ENCODE results near the gene CIB4.

Gene CIB4

DNA sequence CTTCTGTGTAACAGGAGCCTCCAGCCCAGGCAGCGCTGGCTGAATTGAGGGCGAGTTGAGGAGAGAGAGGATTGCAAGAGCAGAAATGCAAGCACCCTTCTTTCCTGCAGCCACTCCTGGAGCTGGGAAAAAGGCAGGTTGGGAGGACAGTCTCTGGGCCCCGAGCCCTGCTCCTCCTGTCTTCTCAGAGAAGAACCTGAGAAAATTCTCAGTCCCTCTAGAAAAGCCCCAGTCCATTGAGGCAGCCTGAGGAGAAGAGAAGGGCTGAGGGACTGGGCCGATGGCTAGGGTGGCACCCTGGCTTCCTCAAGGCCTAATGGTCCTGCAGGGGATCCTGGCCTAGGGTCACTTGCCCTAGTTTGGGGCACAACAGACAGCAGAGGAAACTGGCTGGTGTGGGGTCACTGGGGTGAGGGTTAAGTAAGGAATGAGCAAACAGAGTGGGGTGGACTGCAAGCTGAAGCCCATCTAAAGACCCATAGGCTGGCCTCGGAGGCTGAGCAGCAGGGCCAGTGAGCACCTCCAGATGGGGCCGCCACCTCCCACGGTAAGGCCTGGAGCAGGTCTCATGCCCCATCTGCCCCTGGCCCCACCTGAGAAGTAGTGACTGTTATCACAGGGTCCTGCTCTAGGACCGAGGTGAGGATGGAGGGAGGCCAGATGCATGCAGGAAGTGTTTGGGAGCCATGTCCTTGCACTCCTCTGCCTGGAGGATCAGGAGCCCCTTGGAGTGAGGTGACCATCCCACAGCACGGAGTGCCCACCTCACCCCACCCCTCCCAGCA is 12.4 kb downstream of the CIB4 start:
- no peaks in the 10 kb centered on the region for H3K36me3 Mint-ChIP-seq (ENCODE audit: low read depth)

GRCh38 chr2:26627350-26628105 is 13.6 kb downstream of the CIB4 start:
- no peak overlapping the region for H3K4me3 Mint-ChIP-seq
- H3K36me3 Mint-ChIP-seq (ENCODE audit: low read depth): no peaks in the 10 kb centered on the region
- H3K9me3 Mint-ChIP-seq: no peaks in the 10 kb centered on the region
- H3K4me1 Mint-ChIP-seq: no peaks in the 10 kb centered on the region
- no peak overlapping the region for H3K27ac Mint-ChIP-seq
- ATAC-seq (no peak), DNase-seq (no peak)
- no peaks in the 10 kb centered on the region for H3K27me3 Mint-ChIP-seq

More for the DNA sequence above, 12.4 kb downstream of the CIB4 start:
- no peak for ATAC-seq
- no peak overlapping the region for H3K27ac Mint-ChIP-seq
- H3K27me3 Mint-ChIP-seq: no peaks in the 10 kb centered on the region
- no peak overlapping the region for H3K4me3 Mint-ChIP-seq
- no peak for DNase-seq
- H3K9me3 Mint-ChIP-seq: no peaks in the 10 kb centered on the region
- no peaks in the 10 kb centered on the region for H3K4me1 Mint-ChIP-seq

GRCh38 chr2:26626606-26627005 is 14.6 kb downstream of the CIB4 start:
- H3K36me3 Mint-ChIP-seq (ENCODE audit: low read depth): no peaks in the 10 kb centered on the region
- no peak overlapping the region for H3K27ac Mint-ChIP-seq
- ATAC-seq (no peak), DNase-seq (no peak)
- no peaks in the 10 kb centered on the region for H3K4me1 Mint-ChIP-seq
- H3K9me3 Mint-ChIP-seq: no peaks in the 10 kb centered on the region
- H3K27me3 Mint-ChIP-seq: no peaks in the 10 kb centered on the region
- H3K4me3 Mint-ChIP-seq: no peak overlapping the region

- H3K4me1 Mint-ChIP-seq: peaks cover 4% of the 10 kb centered on the region
- DNase-seq (no peak), ATAC-seq (no peak)
- H3K9me3 Mint-ChIP-seq: no peaks in the 10 kb centered on the region
- H3K27me3 Mint-ChIP-seq: peaks cover 7% of the 10 kb centered on the region
- no peaks in the 10 kb centered on the region for H3K36me3 Mint-ChIP-seq (ENCODE audit: low read depth)
- H3K27ac Mint-ChIP-seq: no peak overlapping the region
- no peak overlapping the region for H3K4me3 Mint-ChIP-seq
Observed at GRCh38 chr2:26623541-26624495, 17.3 kb downstream of the CIB4 start.

DNA sequence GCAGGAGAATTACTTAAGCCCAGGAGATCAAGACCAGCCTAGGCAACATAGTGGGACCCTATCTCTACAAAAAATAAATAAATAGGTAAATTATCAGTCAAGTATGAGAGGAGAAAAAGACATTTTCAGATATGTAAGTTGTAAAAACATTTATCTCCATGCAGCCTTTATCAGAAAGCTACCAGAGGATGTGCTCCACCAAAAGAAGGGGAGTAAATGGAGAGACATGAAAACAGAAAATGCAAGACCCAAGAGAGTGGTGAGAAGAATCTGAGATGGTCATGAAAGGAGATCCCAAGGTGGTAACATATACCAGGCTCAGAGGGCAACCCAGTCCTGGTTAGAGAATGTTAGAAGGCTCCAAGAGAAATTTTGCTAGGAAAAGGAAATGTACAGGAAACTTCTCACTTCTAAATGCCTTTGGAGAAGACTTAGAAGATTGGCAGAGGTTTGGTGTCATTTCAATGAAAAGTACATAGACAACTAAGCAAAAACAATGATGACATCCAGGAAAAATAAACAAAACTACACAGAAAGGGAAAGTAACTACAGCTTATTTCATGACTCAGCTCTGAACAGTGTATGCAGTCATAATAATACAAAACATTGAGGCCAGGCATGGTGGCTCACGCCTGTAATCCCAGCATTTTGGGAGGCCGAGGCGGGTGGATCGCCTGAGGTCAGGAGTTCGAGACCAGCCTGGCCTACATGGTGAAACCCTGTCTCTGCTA is 19.5 kb downstream of the CIB4 start:
- DNase-seq (no peak), ATAC-seq (no peak)
- H3K4me3 Mint-ChIP-seq: no peak overlapping the region
- H3K9me3 Mint-ChIP-seq: no peaks in the 10 kb centered on the region
- H3K27ac Mint-ChIP-seq: no peak overlapping the region
- peaks cover 8% of the 10 kb centered on the region for H3K27me3 Mint-ChIP-seq
- peaks cover 4% of the 10 kb centered on the region for H3K4me1 Mint-ChIP-seq
- H3K36me3 Mint-ChIP-seq (ENCODE audit: low read depth): no peaks in the 10 kb centered on the region

DNA sequence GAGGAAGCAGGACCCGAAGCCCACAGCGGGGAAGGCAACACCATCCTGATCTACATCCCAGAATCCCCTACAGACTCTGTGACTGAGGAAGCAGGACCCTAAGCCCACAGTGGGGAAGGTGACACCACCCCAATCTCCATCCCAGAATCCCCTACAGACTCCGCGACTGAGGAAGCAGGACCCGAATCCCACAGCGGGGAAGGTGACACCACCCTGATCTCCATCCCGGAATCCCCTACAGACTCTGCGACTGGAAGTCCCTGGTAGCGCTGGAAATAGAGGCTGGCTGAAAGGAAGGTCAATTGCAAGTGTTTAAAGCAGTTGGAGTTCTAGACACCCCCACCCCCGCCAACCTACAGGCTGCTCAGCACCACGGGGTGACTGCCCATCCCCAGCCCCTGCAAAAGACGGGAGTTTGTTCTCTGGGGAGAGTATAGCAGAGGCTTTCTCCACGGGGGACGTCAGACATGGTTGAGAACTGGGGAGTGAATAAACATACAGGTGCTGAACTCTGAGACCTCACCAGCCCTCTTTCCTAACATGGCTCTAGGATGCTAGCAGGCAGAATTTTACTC is 21.0 kb downstream of the CIB4 start:
- ATAC-seq (no peak), DNase-seq (no peak)
- H3K36me3 Mint-ChIP-seq (ENCODE audit: low read depth): no peaks in the 10 kb centered on the region
- H3K9me3 Mint-ChIP-seq: no peaks in the 10 kb centered on the region
- peaks cover 8% of the 10 kb centered on the region for H3K27me3 Mint-ChIP-seq
- no peak overlapping the region for H3K4me3 Mint-ChIP-seq
- H3K27ac Mint-ChIP-seq: no peak overlapping the region
- peaks cover 4% of the 10 kb centered on the region for H3K4me1 Mint-ChIP-seq

- no peak for DNase-seq
- Mint-ChIP-seq H3K9me3 (no peaks in the 10 kb centered on the region), H3K36me3 (ENCODE audit: low read depth) (no peaks in the 10 kb centered on the region), H3K4me3 (no peak overlapping the region), H3K4me1 (peaks cover 4% of the 10 kb centered on the region), H3K27me3 (peaks cover 8% of the 10 kb centered on the region), H3K27ac (no peak overlapping the region)
- no peak for ATAC-seq
Observed at GRCh38 chr2:26619521-26619951, 21.6 kb downstream of the CIB4 start.

DNA sequence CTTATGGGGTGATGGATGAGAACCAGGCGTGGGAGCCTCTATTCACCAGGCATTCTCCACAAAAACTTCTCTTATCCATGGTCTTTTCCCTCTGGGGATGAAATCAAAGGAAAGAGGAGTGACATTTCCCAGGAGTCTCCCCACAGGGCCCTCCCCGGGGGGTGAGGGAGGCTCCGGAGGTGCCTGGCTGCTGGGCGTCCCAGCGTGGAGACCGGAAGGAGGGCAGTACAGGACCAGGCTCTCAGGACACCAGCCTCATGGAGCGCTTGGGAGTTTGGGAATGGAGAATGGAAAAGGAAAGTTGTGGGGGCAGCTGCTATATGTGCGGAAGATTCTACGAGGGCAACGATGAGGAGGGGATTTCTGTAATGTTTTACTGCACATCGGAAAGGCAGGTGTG is 22.1 kb downstream of the CIB4 start:
- no peak overlapping the region for H3K27ac Mint-ChIP-seq

DNA sequence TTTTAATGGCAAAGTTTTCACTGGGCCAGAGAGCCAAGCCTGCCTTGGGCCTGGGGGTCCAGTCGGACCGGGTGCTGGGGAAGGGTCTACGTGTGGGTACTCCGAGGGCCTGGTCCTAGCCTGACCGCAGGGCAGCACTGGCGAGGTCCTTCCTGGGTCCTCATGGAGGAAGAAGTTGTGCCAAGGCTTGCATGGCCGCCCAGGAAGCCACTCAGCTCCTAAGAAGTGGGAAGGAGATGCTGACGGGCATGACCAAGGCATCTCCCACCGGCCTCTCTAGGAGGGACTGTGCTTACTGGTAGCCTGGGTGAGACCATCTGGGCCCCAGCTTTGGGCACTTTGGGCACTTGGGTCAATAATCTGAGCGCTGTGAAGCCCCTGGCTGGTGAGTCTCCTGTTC is 22.6 kb downstream of the CIB4 start:
- DNase-seq: no peak
- H3K4me3 Mint-ChIP-seq: no peak overlapping the region
- H3K9me3 Mint-ChIP-seq: no peaks in the 10 kb centered on the region
- H3K36me3 Mint-ChIP-seq (ENCODE audit: low read depth): no peaks in the 10 kb centered on the region
- no peak overlapping the region for H3K27ac Mint-ChIP-seq
- H3K4me1 Mint-ChIP-seq: peaks cover 4% of the 10 kb centered on the region
- ATAC-seq: no peak
- peaks cover 8% of the 10 kb centered on the region for H3K27me3 Mint-ChIP-seq

More for the DNA sequence above, 22.1 kb downstream of the CIB4 start:
- no peaks in the 10 kb centered on the region for H3K36me3 Mint-ChIP-seq (ENCODE audit: low read depth)
- H3K9me3 Mint-ChIP-seq: no peaks in the 10 kb centered on the region
- H3K4me3 Mint-ChIP-seq: no peak overlapping the region
- H3K27me3 Mint-ChIP-seq: peaks cover 8% of the 10 kb centered on the region
- peaks cover 4% of the 10 kb centered on the region for H3K4me1 Mint-ChIP-seq
- DNase-seq (no peak), ATAC-seq (no peak)

GRCh38 chr2:26617588-26618083 is 23.5 kb downstream of the CIB4 start:
- no peak overlapping the region for H3K4me3 Mint-ChIP-seq
- no peak overlapping the region for H3K27ac Mint-ChIP-seq
- peaks cover 8% of the 10 kb centered on the region for H3K27me3 Mint-ChIP-seq
- DNase-seq (no peak), ATAC-seq (no peak)
- H3K36me3 Mint-ChIP-seq (ENCODE audit: low read depth): no peaks in the 10 kb centered on the region
- peaks cover 4% of the 10 kb centered on the region for H3K4me1 Mint-ChIP-seq
- no peaks in the 10 kb centered on the region for H3K9me3 Mint-ChIP-seq

- Mint-ChIP-seq H3K36me3 (ENCODE audit: low read depth) (no peaks in the 10 kb centered on the region), H3K4me1 (peaks cover 4% of the 10 kb centered on the region), H3K4me3 (no peak overlapping the region), H3K27me3 (peaks cover 8% of the 10 kb centered on the region), H3K27ac (no peak overlapping the region), H3K9me3 (no peaks in the 10 kb centered on the region)
- ATAC-seq: no peak
- DNase-seq: no peak
Observed at GRCh38 chr2:26616706-26617587, 24.2 kb downstream of the CIB4 start.

DNA sequence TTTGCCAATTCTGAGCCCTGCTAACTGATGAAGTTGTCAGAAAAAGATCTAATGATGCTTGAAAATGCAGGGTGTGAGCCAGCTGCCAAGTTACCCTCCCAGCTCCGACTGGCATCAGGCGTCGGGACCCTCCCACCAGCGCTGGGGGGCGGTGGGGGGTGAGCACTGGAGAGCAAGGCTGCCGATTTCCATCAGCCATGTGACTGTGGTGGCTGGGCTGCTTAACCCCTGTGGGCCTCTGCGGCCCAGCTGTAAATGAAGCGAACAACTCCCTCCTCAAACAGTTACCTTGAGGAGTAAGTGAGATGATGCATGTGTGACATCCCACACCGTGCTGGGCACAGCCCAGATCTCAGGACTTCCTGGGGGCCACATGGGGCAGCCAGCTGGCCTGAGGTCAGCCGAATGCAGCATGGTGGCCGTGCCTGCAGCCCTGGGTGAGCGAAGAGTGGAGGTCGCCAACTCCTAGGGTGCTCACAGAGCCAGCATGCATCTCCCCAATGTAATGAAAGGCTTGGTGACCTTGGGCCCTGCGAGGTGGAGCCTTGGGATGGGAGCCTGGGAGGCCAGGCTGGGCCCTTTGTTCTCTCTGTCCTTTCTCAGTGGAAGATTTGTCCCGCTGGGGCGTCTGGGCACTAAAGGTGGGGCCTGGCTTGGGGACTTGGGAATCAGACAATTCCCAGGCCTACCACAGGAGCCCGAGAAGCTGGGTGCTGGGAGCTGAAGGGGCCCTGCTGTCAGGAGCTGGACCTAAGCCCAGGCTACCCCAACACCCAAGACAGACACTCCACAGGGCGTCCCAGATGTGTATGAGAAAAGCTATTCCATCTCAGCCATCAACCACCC is 25.1 kb downstream of the CIB4 start:
- no peak overlapping the region for H3K27ac Mint-ChIP-seq
- no peak for ATAC-seq
- H3K4me1 Mint-ChIP-seq: peaks cover 4% of the 10 kb centered on the region
- H3K36me3 Mint-ChIP-seq (ENCODE audit: low read depth): no peaks in the 10 kb centered on the region
- peaks cover 8% of the 10 kb centered on the region for H3K27me3 Mint-ChIP-seq
- no peak for DNase-seq
- no peak overlapping the region for H3K4me3 Mint-ChIP-seq
- H3K9me3 Mint-ChIP-seq: no peaks in the 10 kb centered on the region

Measured in activated naive CD8-positive, alpha-beta T cell treated with anti-CD3 and anti-CD28 coated beads, Interleukin-2, amount 50 U/mL, for 24 hours (primary cell).